AG09319 (cell line): Measurements from ENCODE around the gene PHOX2B.

Source experiments
- DNase-seq: peaks from one replicate; pipeline ENCODE4 v3.0.0-alpha.2; 2010; ENCODE audit warnings: low read depth; ENCODE audit errors: extremely low read depth
- CTCF ChIP-seq: IDR thresholded peaks from 2 replicates; pipeline ENCODE4 v1.5.1; 2011; ENCODE audit warnings: low read depth, mild to moderate bottlenecking, inconsistent platforms, low read length, moderate library complexity

The PHOX2B gene

DNA sequence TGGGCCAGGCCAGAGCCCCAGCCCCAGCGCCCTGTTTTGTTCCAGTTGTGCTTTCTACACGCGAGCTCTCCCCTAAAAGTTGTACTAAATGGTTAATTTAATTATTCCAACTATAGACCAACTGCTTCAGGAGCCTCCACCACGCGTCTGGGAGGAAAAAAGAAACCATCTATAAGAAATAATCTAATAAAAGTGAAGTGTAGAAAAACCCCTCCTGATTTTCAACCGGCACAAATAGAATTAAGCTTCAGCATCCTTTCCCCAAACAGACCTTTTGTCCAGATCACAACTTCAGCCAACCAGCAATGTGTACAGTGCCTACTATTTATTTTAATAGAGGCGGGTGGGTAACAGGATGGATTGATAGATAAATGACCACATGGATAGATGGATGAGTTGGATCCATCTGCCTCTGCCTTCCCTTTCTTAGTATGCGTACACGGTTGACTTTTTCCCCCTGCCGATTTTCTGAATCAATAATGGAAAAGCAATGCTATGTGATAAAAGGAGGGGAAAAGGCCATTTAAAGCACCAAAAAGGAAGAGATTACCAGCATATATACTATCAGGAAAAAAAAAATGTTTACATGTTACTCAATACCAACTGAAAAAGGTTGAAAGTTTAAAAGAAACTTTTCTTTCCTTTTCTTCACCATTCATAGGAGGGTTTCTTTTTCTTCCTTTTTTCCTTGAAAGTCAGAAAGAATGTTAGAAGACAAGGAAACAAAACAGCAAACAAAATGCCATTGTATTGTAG lies 3.7 kb upstream of the PHOX2B start:
- DNase-seq, result no peak

DNA sequence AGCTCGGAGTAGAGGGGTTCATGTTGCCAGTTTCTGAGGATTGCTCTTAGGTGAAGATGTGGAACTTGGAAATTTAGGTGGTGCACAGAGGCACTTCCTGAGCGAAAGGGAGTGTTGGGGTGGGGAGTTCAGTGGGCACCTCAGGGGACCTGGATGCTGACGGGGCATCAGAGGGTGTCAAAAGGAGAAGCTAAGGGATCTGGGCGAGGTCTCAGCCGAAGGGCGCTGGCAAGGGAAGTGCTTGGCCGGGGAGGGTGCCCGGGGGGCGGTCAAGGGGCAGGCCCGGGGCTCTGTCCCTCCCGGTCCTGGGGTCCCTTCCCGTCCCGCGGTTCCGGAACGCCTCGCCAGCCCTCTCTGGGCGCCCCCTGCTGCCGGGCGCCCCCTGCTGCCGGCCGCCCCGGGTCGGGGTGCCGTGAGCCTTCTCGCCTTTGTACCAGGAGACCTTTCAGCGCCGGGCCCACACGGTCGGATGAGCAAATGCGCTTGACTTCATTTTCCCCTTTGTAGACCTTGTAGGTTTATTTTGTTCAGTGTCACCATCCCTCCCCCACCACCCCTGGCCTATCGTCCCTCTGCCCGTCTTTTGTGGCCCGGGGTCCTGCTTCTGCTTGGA lies 3.0 kb upstream of the PHOX2B start:
- no peak; the same call in 1 of the 2 replicates for TF ChIP-seq CTCF
- no peak for DNase-seq

More for the DNA sequence above, 3.7 kb upstream of the PHOX2B start:
- TF ChIP-seq CTCF, result no peak

- TF ChIP-seq CTCF, result no peak
- DNase-seq, result no peak
Observed at GRCh38 chr4:41750626-41751448, 2.3 kb upstream of the PHOX2B start.

DNA sequence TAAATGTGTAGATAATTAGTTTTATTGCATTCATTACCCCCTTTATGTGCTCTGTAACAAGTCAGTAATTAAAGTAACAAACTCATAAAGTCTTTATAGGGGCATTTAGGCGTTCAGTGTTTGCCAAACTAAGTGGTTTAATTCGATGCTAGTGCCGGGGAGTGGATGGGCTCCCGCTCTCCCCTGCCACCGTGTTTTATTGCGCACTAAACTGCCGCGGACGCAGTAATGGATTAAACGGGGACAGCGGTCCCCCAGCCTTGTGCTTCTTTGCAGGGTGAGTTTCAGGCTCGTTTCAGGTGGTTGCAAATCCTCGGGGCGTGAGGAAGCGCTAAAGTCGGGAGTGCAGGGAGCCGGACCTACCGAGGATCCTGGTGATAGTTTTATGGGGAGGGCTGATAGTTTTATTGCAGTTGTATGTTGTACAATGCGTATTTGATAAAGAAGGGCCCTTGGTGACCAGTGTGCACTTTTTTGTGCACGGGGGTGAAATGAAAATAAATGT lies 1.6 kb upstream of the PHOX2B start:
- TF ChIP-seq CTCF, result no peak
- no peak for DNase-seq

DNA sequence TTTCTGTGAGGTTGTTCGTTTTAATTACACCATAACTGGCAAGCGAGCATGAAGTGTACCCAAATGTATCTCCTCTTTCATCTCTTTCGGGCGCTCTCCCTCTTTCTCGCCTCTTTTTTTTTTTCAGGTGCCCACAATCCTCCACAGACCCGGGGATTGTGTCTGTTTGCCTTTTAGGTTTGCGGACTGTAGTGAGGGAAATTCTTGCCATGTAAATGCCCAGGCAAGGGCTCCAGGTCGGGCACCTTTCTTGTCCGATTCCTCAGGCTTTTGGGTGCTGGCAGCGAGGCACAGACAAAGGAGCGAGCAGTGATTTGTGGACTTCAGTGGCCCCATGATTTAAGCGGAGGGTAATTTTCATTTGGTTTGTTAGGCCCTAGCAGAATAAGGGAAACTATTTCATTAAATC lies 1.1 kb upstream of the PHOX2B start:
- DNase-seq, result no peak
- TF ChIP-seq CTCF, result no peak

DNA sequence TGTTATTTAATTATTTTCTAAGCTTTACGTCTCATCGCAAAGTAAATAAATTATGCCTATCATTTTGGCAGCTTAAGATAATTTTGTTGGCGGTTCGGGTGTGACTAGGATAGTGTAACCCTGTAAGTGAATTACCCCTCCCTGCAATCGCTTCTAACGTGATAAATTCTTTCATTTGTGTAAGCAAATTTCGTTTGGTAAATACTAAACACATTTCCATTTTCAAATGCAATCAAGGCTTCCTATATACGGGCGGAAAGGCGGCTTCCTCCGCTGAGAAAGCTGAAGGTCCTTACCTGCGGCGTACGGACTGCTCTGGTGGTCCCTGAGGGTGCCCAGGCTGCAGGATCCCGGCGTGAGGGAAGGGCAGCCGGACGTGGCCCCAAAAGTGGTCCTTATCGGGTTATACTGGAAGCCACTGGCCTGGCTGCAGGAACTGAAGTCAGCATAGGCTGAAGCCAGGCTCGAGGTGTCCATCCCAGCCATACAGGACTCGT lies 403 bp downstream of the PHOX2B start:
- DNase-seq, result no peak
- no peak for TF ChIP-seq CTCF
